Fibroblast of gingiva (primary cell): ENCODE data around the gene SEC16A.

Experiments used
- DNase-seq: peaks from one replicate; pipeline ENCODE4 v3.0.0-alpha.2; 2011; ENCODE audit warnings: low read depth

Gene SEC16A

GRCh38 chr9:136504512-136505348 is 21.9 kb upstream of the SEC16A start:
- no peak for DNase-seq

GRCh38 chr9:136502940-136503550 is 20.2 kb upstream of the SEC16A start:
- DNase-seq, result no peak

GRCh38 chr9:136502196-136502595 is 19.4 kb upstream of the SEC16A start:
- DNase-seq, result no peak

- no peak for DNase-seq
Observed at GRCh38 chr9:136501686-136502085, 18.8 kb upstream of the SEC16A start.

- DNase-seq, result no peak
Observed at GRCh38 chr9:136499935-136500910, 17.4 kb upstream of the SEC16A start.

- no peak for DNase-seq
Observed at GRCh38 chr9:136499071-136499934, 16.5 kb upstream of the SEC16A start.

GRCh38 chr9:136497916-136498695 is 15.3 kb upstream of the SEC16A start:
- no peak for DNase-seq

GRCh38 chr9:136496801-136497620 is 14.2 kb upstream of the SEC16A start:
- DNase-seq, result no peak

GRCh38 chr9:136496181-136496580 is 13.3 kb upstream of the SEC16A start:
- no peak for DNase-seq

GRCh38 chr9:136495238-136495800 is 12.5 kb upstream of the SEC16A start:
- no peak for DNase-seq

- no peak for DNase-seq
Observed at GRCh38 chr9:136494531-136495215, 11.8 kb upstream of the SEC16A start.

GRCh38 chr9:136494012-136494411 is 11.2 kb upstream of the SEC16A start:
- DNase-seq, result no peak

- no peak for DNase-seq
Observed at GRCh38 chr9:136493567-136493971, 10.7 kb upstream of the SEC16A start.

- no peak for DNase-seq
Observed at GRCh38 chr9:136492978-136493522, 10.2 kb upstream of the SEC16A start.

GRCh38 chr9:136489731-136490130 is 6.9 kb upstream of the SEC16A start:
- DNase-seq, result no peak

- no peak for DNase-seq
Observed at GRCh38 chr9:136488247-136489214, 5.7 kb upstream of the SEC16A start.

GRCh38 chr9:136487672-136488071 is 4.8 kb upstream of the SEC16A start:
- no peak for DNase-seq
